Measurements from ENCODE around the gene TAGAP. TPM values are rescaled to one million over a fixed set of nuclear protein-coding genes. Genes with fewer than 3 reads are reported as not detected.

Gene TAGAP
- total and polyA plus RNA-seq, 4 donors: 0.56 to 2.0 (median 1.1) TPM

DNA sequence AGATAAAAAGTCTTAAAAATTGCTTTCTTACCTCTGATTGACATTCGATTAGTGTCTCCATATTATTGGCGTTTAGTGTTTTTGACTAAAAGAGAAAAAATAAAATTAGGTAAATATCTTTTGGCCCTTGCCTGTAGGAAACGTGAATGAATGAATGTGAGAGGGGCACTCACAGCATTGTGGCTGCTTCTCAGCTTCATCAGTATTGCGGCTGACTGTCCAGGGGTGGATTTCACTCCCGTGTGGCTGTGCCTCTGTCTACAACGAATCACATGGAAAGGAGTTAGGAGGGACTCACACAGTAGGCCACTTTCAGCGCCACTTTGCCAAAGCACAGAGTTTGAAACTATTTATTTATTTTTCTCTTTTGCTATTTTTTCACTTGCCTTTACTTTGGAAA is 844 bp downstream of the TAGAP start:
- DNase-seq (ENCODE audit: low spot score): no peak
- Histone ChIP-seq H3K27me3 (ENCODE audit: control insufficient read depth in 4 of 4, insufficient read depth in 4 of 4, low read length in 3 of 4) (no peaks in the 10 kb centered on the region), H3K4me1 (ENCODE audit: control insufficient read depth in 4 of 4, insufficient read depth in 4 of 4, low read length in 3 of 4) (peaks cover 0 to 8% (median 5%) of the 10 kb centered on the region in 4 donors), H3K9me3 (ENCODE audit: control insufficient read depth in 4 of 4, low read length in 3 of 4) (no peaks in the 10 kb centered on the region), H3K4me3 (ENCODE audit: low read depth in 1 of 3, low read length in 3 of 3) (no peak overlapping the region), H3K9ac (ENCODE audit: low read depth in 1 of 2, low read length in 2 of 2) (peak overlapping the region in 1 of 2 donors; percentile 67), H3K27ac (ENCODE audit: low read depth in 1 of 2, low read length in 2 of 2) (peak overlapping the region; percentile 59 to 63), H3K36me3 (ENCODE audit: control insufficient read depth in 4 of 4, insufficient read depth in 3 of 4, low read depth in 1 of 4, low read length in 3 of 4) (no peaks in the 10 kb centered on the region)
- TF ChIP-seq JUND (IDR thresholded peaks at IDR 0.05): no peak
- no peak for TF ChIP-seq RAD21 (IDR thresholded peaks at IDR 0.05)
- TF ChIP-seq EGR1 (IDR thresholded peaks at IDR 0.05; ENCODE audit: low read depth in 2 of 2): no peak
- no peak for TF ChIP-seq HNF4A (conservative IDR thresholded peaks at IDR 0.05)
- TF ChIP-seq TAF1 (conservative IDR thresholded peaks at IDR 0.05): no peak
- TF ChIP-seq, protein P1, sequence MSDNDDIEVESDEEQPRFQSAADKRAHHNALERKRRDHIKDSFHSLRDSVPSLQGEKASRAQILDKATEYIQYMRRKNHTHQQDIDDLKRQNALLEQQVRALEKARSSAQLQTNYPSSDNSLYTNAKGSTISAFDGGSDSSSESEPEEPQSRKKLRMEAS (IDR thresholded peaks at IDR 0.05): no peak
- TF ChIP-seq HNF4G (IDR thresholded peaks at IDR 0.05): no peak
- TF ChIP-seq, protein P2, sequence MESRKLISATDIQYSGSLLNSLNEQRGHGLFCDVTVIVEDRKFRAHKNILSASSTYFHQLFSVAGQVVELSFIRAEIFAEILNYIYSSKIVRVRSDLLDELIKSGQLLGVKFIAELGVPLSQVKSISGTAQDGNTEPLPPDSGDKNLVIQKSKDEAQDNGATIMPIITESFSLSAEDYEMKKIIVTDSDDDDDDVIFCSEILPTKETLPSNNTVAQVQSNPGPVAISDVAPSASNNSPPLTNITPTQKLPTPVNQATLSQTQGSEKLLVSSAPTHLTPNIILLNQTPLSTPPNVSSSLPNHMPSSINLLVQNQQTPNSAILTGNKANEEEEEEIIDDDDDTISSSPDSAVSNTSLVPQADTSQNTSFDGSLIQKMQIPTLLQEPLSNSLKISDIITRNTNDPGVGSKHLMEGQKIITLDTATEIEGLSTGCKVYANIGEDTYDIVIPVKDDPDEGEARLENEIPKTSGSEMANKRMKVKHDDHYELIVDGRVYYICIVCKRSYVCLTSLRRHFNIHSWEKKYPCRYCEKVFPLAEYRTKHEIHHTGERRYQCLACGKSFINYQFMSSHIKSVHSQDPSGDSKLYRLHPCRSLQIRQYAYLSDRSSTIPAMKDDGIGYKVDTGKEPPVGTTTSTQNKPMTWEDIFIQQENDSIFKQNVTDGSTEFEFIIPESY (IDR thresholded peaks at IDR 0.05): no peak
- TF ChIP-seq, protein P3, sequence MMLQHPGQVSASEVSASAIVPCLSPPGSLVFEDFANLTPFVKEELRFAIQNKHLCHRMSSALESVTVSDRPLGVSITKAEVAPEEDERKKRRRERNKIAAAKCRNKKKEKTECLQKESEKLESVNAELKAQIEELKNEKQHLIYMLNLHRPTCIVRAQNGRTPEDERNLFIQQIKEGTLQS (IDR thresholded peaks at IDR 0.05): no peak
- TF ChIP-seq NR2F2 (IDR thresholded peaks at IDR 0.05): no peak
- TF ChIP-seq FOXA1 (IDR thresholded peaks at IDR 0.05): no peak
- TF ChIP-seq, protein P4, sequence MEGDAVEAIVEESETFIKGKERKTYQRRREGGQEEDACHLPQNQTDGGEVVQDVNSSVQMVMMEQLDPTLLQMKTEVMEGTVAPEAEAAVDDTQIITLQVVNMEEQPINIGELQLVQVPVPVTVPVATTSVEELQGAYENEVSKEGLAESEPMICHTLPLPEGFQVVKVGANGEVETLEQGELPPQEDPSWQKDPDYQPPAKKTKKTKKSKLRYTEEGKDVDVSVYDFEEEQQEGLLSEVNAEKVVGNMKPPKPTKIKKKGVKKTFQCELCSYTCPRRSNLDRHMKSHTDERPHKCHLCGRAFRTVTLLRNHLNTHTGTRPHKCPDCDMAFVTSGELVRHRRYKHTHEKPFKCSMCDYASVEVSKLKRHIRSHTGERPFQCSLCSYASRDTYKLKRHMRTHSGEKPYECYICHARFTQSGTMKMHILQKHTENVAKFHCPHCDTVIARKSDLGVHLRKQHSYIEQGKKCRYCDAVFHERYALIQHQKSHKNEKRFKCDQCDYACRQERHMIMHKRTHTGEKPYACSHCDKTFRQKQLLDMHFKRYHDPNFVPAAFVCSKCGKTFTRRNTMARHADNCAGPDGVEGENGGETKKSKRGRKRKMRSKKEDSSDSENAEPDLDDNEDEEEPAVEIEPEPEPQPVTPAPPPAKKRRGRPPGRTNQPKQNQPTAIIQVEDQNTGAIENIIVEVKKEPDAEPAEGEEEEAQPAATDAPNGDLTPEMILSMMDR (IDR thresholded peaks at IDR 0.05; ENCODE audit: low read depth, low read length, missing input control): no peak
- no peak for TF ChIP-seq GABPA (IDR thresholded peaks at IDR 0.05 in 1 of 2, conservative IDR thresholded peaks at IDR 0.05 in 1 of 2)
- no peak for TF ChIP-seq FOXA2 (IDR thresholded peaks at IDR 0.05)
- TF ChIP-seq, protein P5, sequence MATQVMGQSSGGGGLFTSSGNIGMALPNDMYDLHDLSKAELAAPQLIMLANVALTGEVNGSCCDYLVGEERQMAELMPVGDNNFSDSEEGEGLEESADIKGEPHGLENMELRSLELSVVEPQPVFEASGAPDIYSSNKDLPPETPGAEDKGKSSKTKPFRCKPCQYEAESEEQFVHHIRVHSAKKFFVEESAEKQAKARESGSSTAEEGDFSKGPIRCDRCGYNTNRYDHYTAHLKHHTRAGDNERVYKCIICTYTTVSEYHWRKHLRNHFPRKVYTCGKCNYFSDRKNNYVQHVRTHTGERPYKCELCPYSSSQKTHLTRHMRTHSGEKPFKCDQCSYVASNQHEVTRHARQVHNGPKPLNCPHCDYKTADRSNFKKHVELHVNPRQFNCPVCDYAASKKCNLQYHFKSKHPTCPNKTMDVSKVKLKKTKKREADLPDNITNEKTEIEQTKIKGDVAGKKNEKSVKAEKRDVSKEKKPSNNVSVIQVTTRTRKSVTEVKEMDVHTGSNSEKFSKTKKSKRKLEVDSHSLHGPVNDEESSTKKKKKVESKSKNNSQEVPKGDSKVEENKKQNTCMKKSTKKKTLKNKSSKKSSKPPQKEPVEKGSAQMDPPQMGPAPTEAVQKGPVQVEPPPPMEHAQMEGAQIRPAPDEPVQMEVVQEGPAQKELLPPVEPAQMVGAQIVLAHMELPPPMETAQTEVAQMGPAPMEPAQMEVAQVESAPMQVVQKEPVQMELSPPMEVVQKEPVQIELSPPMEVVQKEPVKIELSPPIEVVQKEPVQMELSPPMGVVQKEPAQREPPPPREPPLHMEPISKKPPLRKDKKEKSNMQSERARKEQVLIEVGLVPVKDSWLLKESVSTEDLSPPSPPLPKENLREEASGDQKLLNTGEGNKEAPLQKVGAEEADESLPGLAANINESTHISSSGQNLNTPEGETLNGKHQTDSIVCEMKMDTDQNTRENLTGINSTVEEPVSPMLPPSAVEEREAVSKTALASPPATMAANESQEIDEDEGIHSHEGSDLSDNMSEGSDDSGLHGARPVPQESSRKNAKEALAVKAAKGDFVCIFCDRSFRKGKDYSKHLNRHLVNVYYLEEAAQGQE (IDR thresholded peaks at IDR 0.05): no peak
- TF ChIP-seq SP1 (IDR thresholded peaks at IDR 0.05): no peak
- no peak for TF ChIP-seq YY1 (IDR thresholded peaks at IDR 0.05)
- TF ChIP-seq RXRA (IDR thresholded peaks at IDR 0.05): no peak
- 64% methylated on average over 7 of the region's 7 CpGs for WGBS
